22Rv1 (cell line): Measurements from ENCODE around the gene RASGRF1.

ENCODE experiments used
- CTCF ChIP-seq: fragments of 450-650 bp; IDR thresholded peaks from 2 replicates; pipeline ENCODE4 v1.5.1; 2017; ENCODE audit warnings: mild to moderate bottlenecking
- ZFX ChIP-seq: fragments of 450-650 bp; IDR thresholded peaks from 2 replicates; pipeline ENCODE4 v1.6.1; 2017; ENCODE audit warnings: antibody characterized with exemption, borderline replicate concordance

- TF ChIP-seq CTCF (peak; percentile 88), ZFX (no peak)
Measured at GRCh38 chr15:79028411-79028964, 62.1 kb downstream of the RASGRF1 start.
